ENCODE results near the gene HNRNPC. TPM values are rescaled to one million over a fixed set of nuclear protein-coding genes. Genes with fewer than 3 reads are reported as not detected.
"Not testable (repeated sequence)": the region's sequence is repeated elsewhere in the genome, so short reads cannot be mapped to it uniquely, and the experiment has no call there.

Gene HNRNPC
- total RNA-seq, 1 donor: 273 TPM

- no peak for DNase-seq (ENCODE audit: low read depth in 2 of 3, low spot score in 2 of 3)
Measured at GRCh38 chr14:21199611-21200560, 69.4 kb downstream of the HNRNPC start.

- DNase-seq (ENCODE audit: low read depth in 2 of 3, low spot score in 2 of 3): no peak
Measured at GRCh38 chr14:21197418-21198205, 71.6 kb downstream of the HNRNPC start.

- no peak for DNase-seq (ENCODE audit: low read depth in 2 of 3, low spot score in 2 of 3)
Measured at GRCh38 chr14:21194597-21194996, 74.6 kb downstream of the HNRNPC start.

- DNase-seq (ENCODE audit: low read depth in 2 of 3, low spot score in 2 of 3): no peak
Measured at GRCh38 chr14:21192875-21193535, 76.2 kb downstream of the HNRNPC start.

GRCh38 chr14:21192447-21192822 is 76.8 kb downstream of the HNRNPC start:
- no peak for DNase-seq (ENCODE audit: low read depth in 2 of 3, low spot score in 2 of 3)

GRCh38 chr14:21191809-21192446 is 77.3 kb downstream of the HNRNPC start:
- peak; percentile 25 to 87 (median 78) for DNase-seq (ENCODE audit: low read depth in 2 of 3, low spot score in 2 of 3)

- no peak for DNase-seq (ENCODE audit: low read depth in 2 of 3, low spot score in 2 of 3)
Measured at GRCh38 chr14:21191261-21191808, 77.9 kb downstream of the HNRNPC start.

GRCh38 chr14:21185491-21185890 is 83.8 kb downstream of the HNRNPC start:
- peak in 2 of 3 donors; percentile 18 to 24 for DNase-seq (ENCODE audit: low read depth in 2 of 3, low spot score in 2 of 3)

GRCh38 chr14:21184254-21184653 is 85.0 kb downstream of the HNRNPC start:
- DNase-seq (ENCODE audit: low read depth in 2 of 3, low spot score in 2 of 3): no peak

GRCh38 chr14:21182166-21182565 is 87.1 kb downstream of the HNRNPC start:
- DNase-seq (ENCODE audit: low read depth in 2 of 3, low spot score in 2 of 3): no peak

- DNase-seq (ENCODE audit: low read depth in 2 of 3, low spot score in 2 of 3): no peak
Measured at GRCh38 chr14:21171128-21171527, 98.1 kb downstream of the HNRNPC start.

- DNase-seq (ENCODE audit: low read depth in 2 of 3, low spot score in 2 of 3): no peak
Measured at GRCh38 chr14:21169573-21169972, 99.7 kb downstream of the HNRNPC start.

- no peak for DNase-seq (ENCODE audit: low read depth in 2 of 3, low spot score in 2 of 3)
Measured at GRCh38 chr14:21168055-21168454, 101.2 kb downstream of the HNRNPC start.

- not testable (repeated sequence) for DNase-seq (ENCODE audit: low read depth in 2 of 3, low spot score in 2 of 3)
Measured at GRCh38 chr14:21165670-21166069, 103.6 kb downstream of the HNRNPC start.

- DNase-seq (ENCODE audit: low read depth in 2 of 3, low spot score in 2 of 3): not testable (repeated sequence)
Measured at GRCh38 chr14:21165002-21165605, 104.1 kb downstream of the HNRNPC start.

GRCh38 chr14:21163871-21164291 is 105.4 kb downstream of the HNRNPC start:
- DNase-seq (ENCODE audit: low read depth in 2 of 3, low spot score in 2 of 3): no peak

- no peak for DNase-seq (ENCODE audit: low read depth in 2 of 3, low spot score in 2 of 3)
Measured at GRCh38 chr14:21162081-21162480, 107.2 kb downstream of the HNRNPC start.

GRCh38 chr14:21160061-21160610 is 109.1 kb downstream of the HNRNPC start:
- DNase-seq (ENCODE audit: low read depth in 2 of 3, low spot score in 2 of 3): no peak
